SK-N-SH (cell line): ENCODE data around the gene PRDM15. TPM values are rescaled to one million over a fixed set of nuclear protein-coding genes. Genes with fewer than 3 reads are reported as not detected.

ENCODE experiments used
- CTCF ChIA-PET: fragments of 300-600, 350-600 bp; formaldehyde crosslinking; extraction: SDS; loops from one replicate; lab custom pipeline; 2021; lab: Yijun Ruan, JAX
- POLR2A ChIA-PET: fragments of 350-600 bp; sonication (Branson Sonifier 250); formaldehyde crosslinking; extraction: SDS; loops from one replicate; lab custom pipeline; 2020; ENCODE audit warnings: antibody characterized with exemption, inconsistent platforms; lab: Yijun Ruan, JAX
- DNase-seq: peaks from one replicate; pipeline ENCODE4 v3.0.0; 2012
- H2AFZ ChIP-seq: fragments of 200-600 bp; sonication (generic); 2 replicates; pipeline ENCODE4 v1.8.1; 2016; ENCODE audit warnings: antibody characterized with exemption, mild to moderate bottlenecking, low read depth
- H3F3A ChIP-seq: fragments of 200-600 bp; sonication (generic); replicated peaks from 2 replicates; pipeline ENCODE3; 2016; ENCODE audit warnings: antibody characterized with exemption, mild to moderate bottlenecking; ENCODE audit not compliant: insufficient read depth
- H3K27ac ChIP-seq, 2 experiments: fragments of 200-500 bp in 1 of 2; fragments of 200-600 bp in 1 of 2; sonication (Bioruptor generic) in 1 of 2; sonication (generic), shearing (Covaris generic) in 1 of 2; 2 replicates each; pipeline versions ENCODE4 v1.5.1 to v1.6.1; 2014 to 2016; ENCODE audit warnings: low read depth in 2 of 2, inconsistent platforms in 1 of 2, low read length in 1 of 2, mild to moderate bottlenecking in 1 of 2, mixed read lengths in 1 of 2
- H3K27me3 ChIP-seq: fragments of 200-600 bp; sonication (generic), shearing (Covaris generic); 2 replicates; pipeline ENCODE4 v1.6.1; 2016; ENCODE audit warnings: mixed run types; ENCODE audit not compliant: insufficient read depth
- H3K36me3 ChIP-seq, 2 experiments: fragments of 200-500 bp in 1 of 2; fragments of 200-600 bp in 1 of 2; sonication (Bioruptor generic) in 1 of 2; sonication (generic) in 1 of 2; replicated peaks in 1 of 2; 2 replicates each; pipeline versions ENCODE3 to v1.5.1; 2014 to 2016; ENCODE audit warnings: low read length in 1 of 2, mild to moderate bottlenecking in 1 of 2; ENCODE audit not compliant: insufficient read depth in 2 of 2, control insufficient read depth in 1 of 2
- H3K4me1 ChIP-seq, 2 experiments: fragments of 200-500 bp in 1 of 2; fragments of 200-600 bp in 1 of 2; sonication (Bioruptor generic) in 1 of 2; sonication (generic), shearing (Covaris generic) in 1 of 2; 2 replicates each; pipeline versions ENCODE4 v1.5.1 to v1.6.1; 2014 to 2016; ENCODE audit warnings: low read depth in 1 of 2, low read length in 1 of 2, mixed run types in 1 of 2; ENCODE audit not compliant: insufficient read depth in 2 of 2, control insufficient read depth in 1 of 2
- H3K4me2 ChIP-seq: fragments of 200-600 bp; sonication (generic), shearing (Covaris generic); 2 replicates; pipeline ENCODE4 v1.6.1; 2017; ENCODE audit warnings: mixed run types
- H3K4me3 ChIP-seq, 2 experiments: fragments of 200-500 bp in 1 of 2; fragments of 200-600 bp in 1 of 2; sonication (Bioruptor generic) in 1 of 2; sonication (generic), shearing (Covaris generic) in 1 of 2; 2 replicates each; pipeline versions ENCODE4 v1.5.1 to v1.8.1; 2014 to 2016; ENCODE audit warnings: low read depth in 2 of 2, inconsistent platforms in 1 of 2, low read length in 1 of 2, mild to moderate bottlenecking in 1 of 2, mixed read lengths in 1 of 2, moderate library complexity in 1 of 2
- H3K79me2 ChIP-seq: fragments of 200-600 bp; sonication (generic); 2 replicates; pipeline ENCODE4 v1.8.1; 2017; ENCODE audit warnings: mild to moderate bottlenecking; ENCODE audit not compliant: insufficient read depth
- H3K9ac ChIP-seq: fragments of 200-600 bp; sonication (generic); 2 replicates; pipeline ENCODE4 v1.6.1; 2017; ENCODE audit warnings: mixed run types
- H3K9me2 ChIP-seq: fragments of 200-600 bp; sonication (generic); 2 replicates; pipeline ENCODE4 v1.6.1; 2017; ENCODE audit warnings: mixed run types
- H3K9me3 ChIP-seq: fragments of 200-600 bp; sonication (generic); 2 replicates; pipeline ENCODE4 v1.6.1; 2017; ENCODE audit warnings: mixed run types, mild to moderate bottlenecking, moderate library complexity
- H4K20me1 ChIP-seq: fragments of 200-600 bp; sonication (generic); 2 replicates; pipeline ENCODE4 v1.6.1; 2017; ENCODE audit warnings: mild to moderate bottlenecking, mixed run types; ENCODE audit not compliant: insufficient read depth
- CTCF ChIP-seq: fragments of 200-600 bp; sonication (generic); IDR thresholded peaks from 2 replicates; pipeline ENCODE4 v1.6.1; 2017; ENCODE audit warnings: antibody characterized with exemption, mild to moderate bottlenecking, moderate library complexity
- EZH2phosphoT487 ChIP-seq: fragments of 200-600 bp; sonication (generic); IDR thresholded peaks from 2 replicates; pipeline ENCODE4 v1.6.1; 2017; ENCODE audit warnings: low read depth, mixed run types, mild to moderate bottlenecking, antibody characterized with exemption, moderate library complexity, borderline replicate concordance
- FOXM1 ChIP-seq: IDR thresholded peaks from 2 replicates; pipeline ENCODE4 v1.4.0; 2012; ENCODE audit warnings: low read depth, mild to moderate bottlenecking
- GATA2 ChIP-seq: sonication (generic); formaldehyde crosslinking; IDR thresholded peaks from 2 replicates; pipeline ENCODE4 v1.5.0; 2020; ENCODE audit warnings: mild to moderate bottlenecking, missing genetic modification reagents
- JUND ChIP-seq: IDR thresholded peaks from 2 replicates; pipeline ENCODE4 v1.4.0; 2012
- MXI1 ChIP-seq: IDR thresholded peaks from 2 replicates; pipeline ENCODE4 v1.6.1; 2012; ENCODE audit warnings: mild to moderate bottlenecking, low read depth, low read length, improper control_type of control experiment
- NFIC ChIP-seq: IDR thresholded peaks from 2 replicates; pipeline ENCODE4 v1.4.0; 2012; ENCODE audit warnings: borderline replicate concordance
- NRF1 ChIP-seq: IDR thresholded peaks from 2 replicates; pipeline ENCODE4 v1.6.1; 2012; ENCODE audit warnings: low read depth, mild to moderate bottlenecking, low read length
- PBX3 ChIP-seq: IDR thresholded peaks from 2 replicates; pipeline ENCODE4; 2012
- POLR2AphosphoS5 ChIP-seq: IDR thresholded peaks from 2 replicates; pipeline ENCODE4 v1.6.1; 2012; ENCODE audit warnings: low read depth, low read length
- REST ChIP-seq: IDR thresholded peaks from 2 replicates; pipeline ENCODE4 v1.6.1; 2012; ENCODE audit warnings: mild to moderate bottlenecking, low read depth, low read length, moderate library complexity
- SIN3A ChIP-seq: IDR thresholded peaks from 2 replicates; pipeline ENCODE4 v1.6.1; 2012; ENCODE audit warnings: low read depth, mild to moderate bottlenecking, low read length, moderate library complexity, borderline replicate concordance
- TAF1 ChIP-seq: IDR thresholded peaks from 2 replicates; pipeline ENCODE4 v1.6.1; 2012; ENCODE audit warnings: low read depth, mild to moderate bottlenecking, low read length, moderate library complexity, borderline replicate concordance
- TEAD4 ChIP-seq: IDR thresholded peaks from 2 replicates; pipeline ENCODE4 v1.4.0; 2012; ENCODE audit warnings: mild to moderate bottlenecking, borderline replicate concordance; ENCODE audit not compliant: insufficient read depth
- USF1 ChIP-seq: IDR thresholded peaks from 2 replicates; pipeline ENCODE4 v1.4.0; 2012; ENCODE audit warnings: low read depth, borderline replicate concordance
- USF2 ChIP-seq: fragments of 150-350 bp; IDR thresholded peaks from 2 replicates; pipeline ENCODE4 v1.6.1; 2017; ENCODE audit warnings: antibody characterized with exemption, low read length, low read depth, borderline replicate concordance
- YY1 ChIP-seq: IDR thresholded peaks from 2 replicates; pipeline ENCODE4 v1.4.0; 2012; ENCODE audit warnings: low read depth, mild to moderate bottlenecking
- WGBS: methylation state at CpG from one replicate; pipeline ENCODE4 v1.1.6; 2017; ENCODE audit warnings: low lambda C conversion rate; 5-methylcytosine and 5-hydroxymethylcytosine counted together
- polyA plus RNA-seq, 3 experiments: library from polyadenylated mRNA; depleted of rRNA; stranded (reverse); fragments of >200 nt; gene quantifications; 2 replicates each; pipeline ENCODE4 v1.2.3, GENCODE V29; 2012

The PRDM15 gene
- polyA plus RNA-seq, 1 of the 3 experiments (the other 2 are of a cell fraction) = 7.0 TPM

- H2AFZ ChIP-seq = no peak overlapping the region
- POLR2A ChIA-PET = no interaction called here
Measured at GRCh38 chr21:41888749-41889376, 9.7 kb upstream of the PRDM15 start.

GRCh38 chr21:41887667-41888066 is 8.5 kb upstream of the PRDM15 start:
- Histone ChIP-seq H3K27ac (no peak overlapping the region), H2AFZ (no peak overlapping the region), H3F3A (peaks cover 5% of the 10 kb centered on the region), H3K4me1 (no peaks in the 10 kb centered on the region; a peak in 1 of 4 replicates), H3K4me2 (no peak overlapping the region), H3K36me3 (peaks cover 6 to 18% of the 10 kb centered on the region in 2 experiments), H3K4me3 (no peak overlapping the region), H4K20me1 (no peaks in the 10 kb centered on the region), H3K9ac (no peak overlapping the region), H3K27me3 (no peaks in the 10 kb centered on the region), H3K9me2 (no peaks in the 10 kb centered on the region), H3K79me2 (no peaks in the 10 kb centered on the region), H3K9me3 (no peaks in the 10 kb centered on the region)
- no peak for DNase-seq
- ChIA-PET POLR2A (no interaction called here), CTCF (interaction anchor here (0.6 to 1.0 kb wide), 2 partner anchors 22 to 223 kb away, joined by 3 read pairs; no protein-coding TSS in a partner anchor)
- 90% methylated on average over 5 of the region's 5 CpGs for WGBS
- TF ChIP-seq GATA2 (no peak), POLR2AphosphoS5 (no peak), TEAD4 (no peak), MXI1 (no peak), SIN3A (no peak), FOXM1 (no peak), JUND (no peak), NRF1 (no peak), CTCF (no peak), REST (no peak), YY1 (no peak), NFIC (no peak), USF1 (no peak), TAF1 (no peak), EZH2phosphoT487 (no peak), PBX3 (no peak)

More at GRCh38 chr21:41888749-41889376, 9.7 kb upstream of the PRDM15 start:
- no peak overlapping the region for H3K27ac ChIP-seq
- no peaks in the 10 kb centered on the region for H3K27me3 ChIP-seq
- H3F3A ChIP-seq = peaks cover 5% of the 10 kb centered on the region
- H3K4me2 ChIP-seq = no peak overlapping the region
- H3K4me3 ChIP-seq = no peak overlapping the region
- peaks cover 6 to 20% of the 10 kb centered on the region in 2 experiments for H3K36me3 ChIP-seq
- H4K20me1 ChIP-seq = no peaks in the 10 kb centered on the region
- no peak overlapping the region for H3K9ac ChIP-seq
- DNase-seq = no peak
- CTCF ChIA-PET = no interaction called here
- no peaks in the 10 kb centered on the region for H3K9me2 ChIP-seq
- H3K79me2 ChIP-seq = no peaks in the 10 kb centered on the region
- no peaks in the 10 kb centered on the region; a peak in 1 of 4 replicates for H3K4me1 ChIP-seq
- 100% methylated on average over 9 of the region's 13 CpGs for WGBS
- H3K9me3 ChIP-seq = no peaks in the 10 kb centered on the region
- no peak for TF ChIP-seq USF2
